Measurements from ENCODE around the gene HSD11B1L.
"Not testable (repeated sequence)": the region's sequence is repeated elsewhere in the genome, so short reads cannot be mapped to it uniquely, and the experiment has no call there.

DNA sequence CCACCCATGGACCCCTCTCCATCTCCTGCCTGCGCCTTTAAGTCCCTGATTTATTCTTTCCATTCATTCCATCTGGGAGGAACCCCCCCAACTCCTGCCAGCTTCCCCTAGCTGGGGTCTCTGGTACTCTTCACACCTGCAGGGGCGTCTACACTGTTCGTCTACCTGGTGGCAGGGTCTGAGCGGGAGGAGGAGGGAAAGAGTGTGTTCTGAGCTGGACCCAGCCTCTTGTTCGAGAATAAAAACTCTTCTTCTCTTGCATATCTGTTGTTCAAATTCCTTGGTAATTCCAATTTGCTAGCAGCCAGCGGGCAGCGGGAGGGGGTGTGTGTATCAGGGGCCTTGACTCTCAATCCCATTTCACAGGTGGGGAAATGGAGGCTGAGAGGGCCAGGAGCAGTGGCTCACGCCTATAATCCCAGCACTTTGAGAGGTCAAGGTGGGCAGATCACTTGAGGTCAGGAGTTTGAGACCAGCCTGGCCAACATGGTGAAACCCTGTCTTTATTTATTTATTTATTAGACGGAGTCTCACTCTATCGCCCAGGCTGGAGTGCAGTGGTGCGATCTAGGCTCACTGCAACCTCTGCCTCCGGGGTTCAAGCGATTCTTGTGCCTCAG lies 7.5 kb downstream of the HSD11B1L start:
- TF ChIP-seq, protein P1, sequence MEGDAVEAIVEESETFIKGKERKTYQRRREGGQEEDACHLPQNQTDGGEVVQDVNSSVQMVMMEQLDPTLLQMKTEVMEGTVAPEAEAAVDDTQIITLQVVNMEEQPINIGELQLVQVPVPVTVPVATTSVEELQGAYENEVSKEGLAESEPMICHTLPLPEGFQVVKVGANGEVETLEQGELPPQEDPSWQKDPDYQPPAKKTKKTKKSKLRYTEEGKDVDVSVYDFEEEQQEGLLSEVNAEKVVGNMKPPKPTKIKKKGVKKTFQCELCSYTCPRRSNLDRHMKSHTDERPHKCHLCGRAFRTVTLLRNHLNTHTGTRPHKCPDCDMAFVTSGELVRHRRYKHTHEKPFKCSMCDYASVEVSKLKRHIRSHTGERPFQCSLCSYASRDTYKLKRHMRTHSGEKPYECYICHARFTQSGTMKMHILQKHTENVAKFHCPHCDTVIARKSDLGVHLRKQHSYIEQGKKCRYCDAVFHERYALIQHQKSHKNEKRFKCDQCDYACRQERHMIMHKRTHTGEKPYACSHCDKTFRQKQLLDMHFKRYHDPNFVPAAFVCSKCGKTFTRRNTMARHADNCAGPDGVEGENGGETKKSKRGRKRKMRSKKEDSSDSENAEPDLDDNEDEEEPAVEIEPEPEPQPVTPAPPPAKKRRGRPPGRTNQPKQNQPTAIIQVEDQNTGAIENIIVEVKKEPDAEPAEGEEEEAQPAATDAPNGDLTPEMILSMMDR (IDR thresholded peaks at IDR 0.05), result not testable (repeated sequence)
- not testable (repeated sequence) for TF ChIP-seq POLR2A, EP300 (IDR thresholded peaks at IDR 0.05)

All from tibial nerve (tissue), 4 donors.